Mammary epithelial cell (primary cell): Measurements from ENCODE around the gene ACTN2.

Experiments
- CTCF ChIP-seq, 2 donors: IDR thresholded peaks in 1 of 2; conservative IDR thresholded peaks in 1 of 2; 2 replicates each; pipeline ENCODE4 v1.5.1; 2011 to 2012; ENCODE audit warnings: inconsistent platforms in 2 of 2, low read length in 2 of 2, mild to moderate bottlenecking in 2 of 2, control low read depth in 1 of 2, low read depth in 1 of 2; ENCODE audit not compliant: insufficient read depth in 1 of 2; ENCODE audit errors: extremely low read depth in 1 of 2
- EZH2 ChIP-seq: IDR thresholded peaks from 2 replicates; pipeline ENCODE4 v1.6.1; 2012; ENCODE audit warnings: low read length, inconsistent platforms, borderline replicate concordance

GRCh38 chr1:236710328-236710892 is 24.1 kb downstream of the ACTN2 start:
- no peak for TF ChIP-seq CTCF (conservative IDR thresholded peaks at IDR 0.05 in 1 of 2, IDR thresholded peaks at IDR 0.05 in 1 of 2; ENCODE audit: extremely low read depth in 1 of 2, insufficient read depth in 1 of 2, low read depth in 1 of 2, low read length in 2 of 2)
- no peak for TF ChIP-seq EZH2
